ENCODE data around the gene UQCRC2.
A peak's percentile ranks its signal among the peaks of the same experiment; 100 is the strongest.

DNA sequence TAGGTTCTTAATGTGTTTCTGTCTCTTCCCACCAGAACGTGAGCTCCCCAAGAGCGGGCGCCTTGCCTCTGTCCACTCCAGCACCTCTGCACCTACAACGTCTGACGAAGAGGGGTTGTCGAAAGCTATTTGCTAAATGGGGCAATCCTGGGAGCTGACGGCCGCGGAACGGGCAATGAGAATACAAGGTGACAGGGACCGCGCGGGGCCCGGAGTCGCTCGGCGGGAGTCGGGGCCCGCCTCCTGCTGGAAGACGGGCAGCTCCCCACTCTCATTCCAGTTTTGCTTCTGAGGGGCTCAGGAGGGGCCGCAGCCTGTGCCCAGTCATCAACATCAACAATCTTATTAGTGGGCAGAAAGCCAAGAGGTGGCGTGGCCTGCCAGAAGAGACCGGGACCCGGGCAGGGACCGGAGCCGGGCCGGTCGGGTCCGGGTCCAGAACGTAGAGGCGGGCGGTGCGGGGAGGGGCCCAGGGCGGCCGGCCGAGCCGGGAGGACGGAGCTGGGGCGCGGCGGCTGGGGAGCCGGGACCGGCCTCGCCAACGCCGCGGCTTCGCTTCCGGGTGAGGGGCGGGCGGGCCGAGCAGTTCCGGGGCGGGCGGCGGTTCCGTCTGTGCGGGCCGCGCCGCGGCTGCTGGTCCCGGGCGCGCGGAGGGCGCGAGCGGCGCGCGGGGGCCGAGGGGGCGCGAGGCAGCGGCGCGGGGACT, 54.5 kb downstream of the UQCRC2 start, which contains the start of gene MOSMO:
- TF ChIP-seq POLR2A (IDR thresholded peaks at IDR 0.05; ENCODE audit: borderline replicate concordance, extremely low read depth, insufficient read depth, insufficient read length): no peak
- TF ChIP-seq JUND (IDR thresholded peaks at IDR 0.05): no peak
- TF ChIP-seq SIN3A (IDR thresholded peaks at IDR 0.05; ENCODE audit: low read depth): peak; percentile 25; the same call in 1 of the 2 replicates
- TF ChIP-seq, protein P1, sequence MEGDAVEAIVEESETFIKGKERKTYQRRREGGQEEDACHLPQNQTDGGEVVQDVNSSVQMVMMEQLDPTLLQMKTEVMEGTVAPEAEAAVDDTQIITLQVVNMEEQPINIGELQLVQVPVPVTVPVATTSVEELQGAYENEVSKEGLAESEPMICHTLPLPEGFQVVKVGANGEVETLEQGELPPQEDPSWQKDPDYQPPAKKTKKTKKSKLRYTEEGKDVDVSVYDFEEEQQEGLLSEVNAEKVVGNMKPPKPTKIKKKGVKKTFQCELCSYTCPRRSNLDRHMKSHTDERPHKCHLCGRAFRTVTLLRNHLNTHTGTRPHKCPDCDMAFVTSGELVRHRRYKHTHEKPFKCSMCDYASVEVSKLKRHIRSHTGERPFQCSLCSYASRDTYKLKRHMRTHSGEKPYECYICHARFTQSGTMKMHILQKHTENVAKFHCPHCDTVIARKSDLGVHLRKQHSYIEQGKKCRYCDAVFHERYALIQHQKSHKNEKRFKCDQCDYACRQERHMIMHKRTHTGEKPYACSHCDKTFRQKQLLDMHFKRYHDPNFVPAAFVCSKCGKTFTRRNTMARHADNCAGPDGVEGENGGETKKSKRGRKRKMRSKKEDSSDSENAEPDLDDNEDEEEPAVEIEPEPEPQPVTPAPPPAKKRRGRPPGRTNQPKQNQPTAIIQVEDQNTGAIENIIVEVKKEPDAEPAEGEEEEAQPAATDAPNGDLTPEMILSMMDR (IDR thresholded peaks at IDR 0.05 in 2 of 3, conservative IDR thresholded peaks at IDR 0.05 in 1 of 3; ENCODE audit: borderline replicate concordance in 1 of 3, insufficient read depth in 1 of 3, low read depth in 2 of 3, low read length in 2 of 3): no peak
- no peak for TF ChIP-seq EZH2 (IDR thresholded peaks at IDR 0.05)
- TF ChIP-seq, protein P2, sequence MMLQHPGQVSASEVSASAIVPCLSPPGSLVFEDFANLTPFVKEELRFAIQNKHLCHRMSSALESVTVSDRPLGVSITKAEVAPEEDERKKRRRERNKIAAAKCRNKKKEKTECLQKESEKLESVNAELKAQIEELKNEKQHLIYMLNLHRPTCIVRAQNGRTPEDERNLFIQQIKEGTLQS (IDR thresholded peaks at IDR 0.05): no peak
- no peak for TF ChIP-seq CEBPB (IDR thresholded peaks at IDR 0.05; ENCODE audit: low read depth)
- TF ChIP-seq, protein P3, sequence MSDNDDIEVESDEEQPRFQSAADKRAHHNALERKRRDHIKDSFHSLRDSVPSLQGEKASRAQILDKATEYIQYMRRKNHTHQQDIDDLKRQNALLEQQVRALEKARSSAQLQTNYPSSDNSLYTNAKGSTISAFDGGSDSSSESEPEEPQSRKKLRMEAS (IDR thresholded peaks at IDR 0.05): peak; percentile 51; the same call in 1 of the 2 replicates
- TF ChIP-seq, protein P4, sequence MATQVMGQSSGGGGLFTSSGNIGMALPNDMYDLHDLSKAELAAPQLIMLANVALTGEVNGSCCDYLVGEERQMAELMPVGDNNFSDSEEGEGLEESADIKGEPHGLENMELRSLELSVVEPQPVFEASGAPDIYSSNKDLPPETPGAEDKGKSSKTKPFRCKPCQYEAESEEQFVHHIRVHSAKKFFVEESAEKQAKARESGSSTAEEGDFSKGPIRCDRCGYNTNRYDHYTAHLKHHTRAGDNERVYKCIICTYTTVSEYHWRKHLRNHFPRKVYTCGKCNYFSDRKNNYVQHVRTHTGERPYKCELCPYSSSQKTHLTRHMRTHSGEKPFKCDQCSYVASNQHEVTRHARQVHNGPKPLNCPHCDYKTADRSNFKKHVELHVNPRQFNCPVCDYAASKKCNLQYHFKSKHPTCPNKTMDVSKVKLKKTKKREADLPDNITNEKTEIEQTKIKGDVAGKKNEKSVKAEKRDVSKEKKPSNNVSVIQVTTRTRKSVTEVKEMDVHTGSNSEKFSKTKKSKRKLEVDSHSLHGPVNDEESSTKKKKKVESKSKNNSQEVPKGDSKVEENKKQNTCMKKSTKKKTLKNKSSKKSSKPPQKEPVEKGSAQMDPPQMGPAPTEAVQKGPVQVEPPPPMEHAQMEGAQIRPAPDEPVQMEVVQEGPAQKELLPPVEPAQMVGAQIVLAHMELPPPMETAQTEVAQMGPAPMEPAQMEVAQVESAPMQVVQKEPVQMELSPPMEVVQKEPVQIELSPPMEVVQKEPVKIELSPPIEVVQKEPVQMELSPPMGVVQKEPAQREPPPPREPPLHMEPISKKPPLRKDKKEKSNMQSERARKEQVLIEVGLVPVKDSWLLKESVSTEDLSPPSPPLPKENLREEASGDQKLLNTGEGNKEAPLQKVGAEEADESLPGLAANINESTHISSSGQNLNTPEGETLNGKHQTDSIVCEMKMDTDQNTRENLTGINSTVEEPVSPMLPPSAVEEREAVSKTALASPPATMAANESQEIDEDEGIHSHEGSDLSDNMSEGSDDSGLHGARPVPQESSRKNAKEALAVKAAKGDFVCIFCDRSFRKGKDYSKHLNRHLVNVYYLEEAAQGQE (IDR thresholded peaks at IDR 0.05; ENCODE audit: low read depth): peak; percentile 50
- no peak for TF ChIP-seq EZH2phosphoT487 (IDR thresholded peaks at IDR 0.05; ENCODE audit: borderline replicate concordance)
